AG10803 (cell line): ENCODE measurements around the gene DHCR7.

Source experiments
- DNase-seq: peaks from one replicate; pipeline ENCODE4 v3.0.0; 2010; ENCODE audit warnings: low read depth
- H3K4me3 ChIP-seq: 2 replicates; pipeline ENCODE4 v1.5.1; 2011; ENCODE audit warnings: mild to moderate bottlenecking, low read length, control low read depth
- TF ChIP-seq, protein P1 (sequence below): conservative IDR thresholded peaks from 2 replicates; pipeline ENCODE4 v1.5.1; 2011; ENCODE audit warnings: mild to moderate bottlenecking, low read length, control low read depth, inconsistent platforms

DHCR7 gene

DNA sequence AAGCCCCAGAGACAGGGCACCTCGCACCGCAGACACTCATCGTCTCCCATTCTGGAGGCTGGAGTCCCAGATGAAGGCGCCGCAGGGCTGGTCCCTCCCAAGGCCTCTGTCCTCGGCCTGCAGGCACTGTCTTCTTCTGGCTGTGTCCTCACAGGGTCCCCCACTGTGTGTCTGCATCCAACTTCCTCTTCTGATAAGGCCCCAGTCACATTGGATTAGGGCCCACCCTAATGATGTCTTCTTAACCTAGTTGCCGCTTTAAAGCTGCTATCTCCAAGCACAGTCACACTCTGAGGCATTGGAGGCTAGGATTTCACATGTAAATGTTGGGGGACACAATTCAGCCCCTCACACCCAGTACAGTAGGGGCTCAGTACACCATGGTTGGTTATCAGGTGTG is 48.9 kb downstream of the DHCR7 start:
- DNase-seq = no peak
- H3K4me3 ChIP-seq = no peak overlapping the region
- TF ChIP-seq, protein P1, sequence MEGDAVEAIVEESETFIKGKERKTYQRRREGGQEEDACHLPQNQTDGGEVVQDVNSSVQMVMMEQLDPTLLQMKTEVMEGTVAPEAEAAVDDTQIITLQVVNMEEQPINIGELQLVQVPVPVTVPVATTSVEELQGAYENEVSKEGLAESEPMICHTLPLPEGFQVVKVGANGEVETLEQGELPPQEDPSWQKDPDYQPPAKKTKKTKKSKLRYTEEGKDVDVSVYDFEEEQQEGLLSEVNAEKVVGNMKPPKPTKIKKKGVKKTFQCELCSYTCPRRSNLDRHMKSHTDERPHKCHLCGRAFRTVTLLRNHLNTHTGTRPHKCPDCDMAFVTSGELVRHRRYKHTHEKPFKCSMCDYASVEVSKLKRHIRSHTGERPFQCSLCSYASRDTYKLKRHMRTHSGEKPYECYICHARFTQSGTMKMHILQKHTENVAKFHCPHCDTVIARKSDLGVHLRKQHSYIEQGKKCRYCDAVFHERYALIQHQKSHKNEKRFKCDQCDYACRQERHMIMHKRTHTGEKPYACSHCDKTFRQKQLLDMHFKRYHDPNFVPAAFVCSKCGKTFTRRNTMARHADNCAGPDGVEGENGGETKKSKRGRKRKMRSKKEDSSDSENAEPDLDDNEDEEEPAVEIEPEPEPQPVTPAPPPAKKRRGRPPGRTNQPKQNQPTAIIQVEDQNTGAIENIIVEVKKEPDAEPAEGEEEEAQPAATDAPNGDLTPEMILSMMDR = no peak

DNA sequence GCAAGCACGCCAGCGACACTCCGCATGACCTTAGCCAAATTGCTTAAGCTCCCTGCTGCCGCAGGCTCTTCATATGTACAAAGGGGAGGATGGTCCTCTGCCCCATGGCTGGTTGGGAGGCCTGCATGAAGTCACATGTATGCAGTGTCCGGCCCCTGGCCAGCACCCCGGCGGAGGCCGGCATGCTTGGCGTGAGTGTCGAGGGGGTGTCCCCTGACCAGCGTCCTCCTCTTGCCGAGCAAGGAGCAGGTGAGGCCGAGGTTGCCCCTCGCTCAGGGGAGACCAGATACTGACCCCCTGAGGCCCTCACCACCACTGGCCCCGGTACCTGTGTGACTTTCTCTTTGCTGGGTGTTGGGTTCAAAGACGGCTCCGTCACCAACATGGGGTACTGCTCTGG is 50.2 kb downstream of the DHCR7 start:
- TF ChIP-seq, protein P1 = no peak
- no peak for DNase-seq
- no peak overlapping the region for H3K4me3 ChIP-seq

DNA sequence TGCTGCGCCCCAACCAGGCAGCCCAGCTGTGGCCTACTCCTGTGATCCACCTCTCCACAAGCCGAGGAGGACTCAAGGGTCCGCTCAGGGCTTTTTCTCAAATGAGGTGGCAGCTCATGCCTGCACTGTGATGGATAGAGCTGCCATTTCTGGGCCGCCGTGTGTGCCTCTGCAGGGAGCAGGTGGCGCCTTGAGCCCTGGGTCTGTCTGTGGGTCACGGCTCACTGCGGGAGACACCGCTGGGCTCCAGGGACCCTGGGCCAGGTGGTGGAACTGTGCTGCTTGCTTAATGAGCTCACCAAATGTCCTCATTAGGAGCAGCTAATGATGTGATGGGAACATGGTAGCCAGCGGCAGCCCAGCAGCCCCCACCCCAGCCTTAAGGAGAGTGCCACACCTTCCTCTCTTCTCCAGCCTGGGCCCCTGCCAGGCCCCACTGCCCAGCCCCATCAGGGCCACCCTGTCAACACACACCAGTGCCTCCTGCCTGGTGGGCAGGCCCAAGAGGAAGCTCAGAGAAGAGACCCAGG is 50.8 kb downstream of the DHCR7 start:
- TF ChIP-seq, protein P1 = no peak
- no peak overlapping the region for H3K4me3 ChIP-seq
- DNase-seq = no peak

DNA sequence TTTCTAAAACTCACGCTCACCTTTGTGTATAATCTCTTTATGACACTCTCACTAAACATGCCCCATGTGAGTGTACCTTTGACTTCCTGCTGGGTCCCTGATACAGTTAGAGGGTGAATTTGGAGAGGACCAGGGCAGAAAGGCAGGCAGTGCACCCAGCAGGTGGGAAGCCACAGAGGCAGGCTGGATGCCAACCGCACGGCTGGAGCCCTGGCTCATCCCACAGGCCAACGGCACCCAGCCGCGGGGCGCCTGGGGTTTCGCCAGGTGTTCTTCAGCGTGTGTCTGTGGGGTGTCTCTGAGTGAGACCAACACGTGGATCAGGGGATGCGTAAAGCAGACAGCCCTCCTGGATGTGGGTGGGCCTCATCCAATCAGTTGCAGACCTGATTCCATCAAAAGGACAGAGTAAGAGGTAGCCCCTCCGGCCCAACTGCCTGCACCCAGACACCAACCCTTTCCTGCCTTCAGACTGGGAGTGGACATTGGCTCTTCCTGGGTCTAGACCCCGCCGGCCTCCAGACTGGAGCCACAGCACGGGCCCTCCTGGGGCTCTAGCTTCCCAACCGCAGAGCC is 51.6 kb downstream of the DHCR7 start:
- no peak overlapping the region for H3K4me3 ChIP-seq
- TF ChIP-seq, protein P1 = no peak
- no peak for DNase-seq

DNA sequence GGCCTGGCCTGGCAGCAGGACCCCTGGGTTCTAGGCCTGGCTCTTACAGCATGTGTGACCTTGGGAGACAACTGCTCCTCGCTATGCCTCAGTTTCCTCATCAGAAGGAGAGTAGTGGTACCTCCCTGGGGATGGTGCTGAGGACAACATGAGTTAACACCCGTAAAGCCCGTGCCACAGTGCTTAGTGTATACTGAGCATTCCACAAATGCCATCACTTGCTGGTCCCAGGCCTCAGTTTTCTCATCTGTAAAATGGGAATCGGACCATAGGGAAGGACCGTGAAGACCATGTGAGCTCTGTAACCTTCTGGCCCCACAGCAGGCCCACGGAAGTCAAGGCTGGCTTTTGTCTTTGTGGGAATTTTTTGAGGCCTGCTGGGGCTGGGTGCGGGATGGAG is 52.4 kb downstream of the DHCR7 start:
- no peak overlapping the region for H3K4me3 ChIP-seq
- TF ChIP-seq, protein P1 = no peak
- no peak for DNase-seq

DNA sequence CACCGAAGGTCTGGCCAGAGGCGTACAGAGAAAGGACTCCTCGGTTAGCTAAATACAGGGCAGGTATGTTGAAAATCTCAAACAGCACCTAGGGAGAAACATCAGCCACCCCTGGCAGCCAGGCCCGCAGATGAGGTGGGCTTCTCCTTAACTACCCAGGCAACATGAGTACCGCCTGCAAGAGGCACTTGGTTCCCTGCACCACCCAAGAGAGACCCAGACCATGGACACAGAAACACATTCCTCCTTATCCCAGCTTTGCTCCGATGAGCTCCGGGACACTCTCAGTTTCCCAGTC is 53.0 kb downstream of the DHCR7 start:
- TF ChIP-seq, protein P1 = no peak

DNA sequence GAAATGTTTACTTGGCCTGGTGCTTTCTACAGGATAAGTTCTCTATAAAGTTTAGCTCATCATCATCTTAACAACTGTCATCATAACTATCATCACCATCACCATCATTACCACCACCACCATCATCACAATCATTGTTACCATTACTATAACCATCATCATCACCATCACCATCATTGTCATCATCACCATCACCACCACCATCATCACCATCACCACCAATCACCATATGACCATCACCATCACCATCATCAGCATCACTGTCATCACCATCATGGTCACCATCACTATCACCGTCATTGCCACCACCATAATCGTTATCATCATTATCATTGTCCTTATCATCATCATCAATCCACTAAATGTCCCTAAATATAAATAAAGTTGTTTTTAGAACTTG is 54.9 kb downstream of the DHCR7 start:
- H3K4me3 ChIP-seq = no peak overlapping the region
- TF ChIP-seq, protein P1 = no peak
- DNase-seq = no peak

More for the DNA sequence above, 53.0 kb downstream of the DHCR7 start:
- DNase-seq = no peak
- no peak overlapping the region for H3K4me3 ChIP-seq
